ENCODE results near the gene OSMR.

- TF ChIP-seq POLR2A (IDR thresholded peaks at IDR 0.05): no peak
- TF ChIP-seq, protein P1, sequence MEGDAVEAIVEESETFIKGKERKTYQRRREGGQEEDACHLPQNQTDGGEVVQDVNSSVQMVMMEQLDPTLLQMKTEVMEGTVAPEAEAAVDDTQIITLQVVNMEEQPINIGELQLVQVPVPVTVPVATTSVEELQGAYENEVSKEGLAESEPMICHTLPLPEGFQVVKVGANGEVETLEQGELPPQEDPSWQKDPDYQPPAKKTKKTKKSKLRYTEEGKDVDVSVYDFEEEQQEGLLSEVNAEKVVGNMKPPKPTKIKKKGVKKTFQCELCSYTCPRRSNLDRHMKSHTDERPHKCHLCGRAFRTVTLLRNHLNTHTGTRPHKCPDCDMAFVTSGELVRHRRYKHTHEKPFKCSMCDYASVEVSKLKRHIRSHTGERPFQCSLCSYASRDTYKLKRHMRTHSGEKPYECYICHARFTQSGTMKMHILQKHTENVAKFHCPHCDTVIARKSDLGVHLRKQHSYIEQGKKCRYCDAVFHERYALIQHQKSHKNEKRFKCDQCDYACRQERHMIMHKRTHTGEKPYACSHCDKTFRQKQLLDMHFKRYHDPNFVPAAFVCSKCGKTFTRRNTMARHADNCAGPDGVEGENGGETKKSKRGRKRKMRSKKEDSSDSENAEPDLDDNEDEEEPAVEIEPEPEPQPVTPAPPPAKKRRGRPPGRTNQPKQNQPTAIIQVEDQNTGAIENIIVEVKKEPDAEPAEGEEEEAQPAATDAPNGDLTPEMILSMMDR (IDR thresholded peaks at IDR 0.05): no peak
- TF ChIP-seq EP300 (IDR thresholded peaks at IDR 0.05): no peak
- no peak for TF ChIP-seq POLR2AphosphoS5 (IDR thresholded peaks at IDR 0.05)
Observed at GRCh38 chr5:38870595-38870994, 24.8 kb downstream of the OSMR start.

Measured in upper lobe of left lung (tissue), 4 donors.